ENCODE results near the gene TOX2.

DNA sequence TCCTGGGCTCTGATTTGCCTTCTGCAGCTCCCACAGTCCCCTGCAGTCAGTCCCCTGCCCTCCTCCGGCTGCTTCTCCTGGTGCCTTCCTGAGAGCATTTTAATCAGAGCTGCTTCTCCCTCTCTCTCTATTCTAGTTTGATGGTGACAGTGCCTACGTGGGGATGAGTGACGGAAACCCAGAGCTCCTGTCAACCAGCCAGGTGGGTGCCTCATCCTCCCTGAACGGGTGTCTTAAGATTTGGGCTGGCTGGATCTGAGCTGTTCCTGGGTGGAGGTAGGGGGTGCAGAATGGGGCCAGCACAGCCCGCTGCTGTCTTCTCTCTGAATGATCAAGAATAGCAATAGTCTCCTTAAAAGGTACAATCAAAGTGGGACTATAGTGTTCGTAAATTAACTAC is 58.6 kb downstream of the TOX2 start:
- no peak for TF ChIP-seq CTCF (IDR thresholded peaks at IDR 0.05 in 8 of 11, conservative IDR thresholded peaks at IDR 0.05 in 3 of 11)
- no peak for TF ChIP-seq POLR2A (IDR thresholded peaks at IDR 0.05)
